Activated CD8-positive, alpha-beta memory T cell treated with anti-CD3 and anti-CD28 coated beads, Interleukin-2, amount 50 U/mL, for 4 hours (primary cell): ENCODE data around the gene ABCB6.
"Not testable (repeated sequence)": the region's sequence is repeated elsewhere in the genome, so short reads cannot be mapped to it uniquely, and the experiment has no call there.

ENCODE experiments used
- DNase-seq: peaks from one replicate; pipeline ENCODE4 v3.0.0-alpha.2; 2020

The ABCB6 gene

GRCh38 chr2:219218732-219219701, at the start of gene ABCB6:
ABCB6 (minus strand) TSS chr2:219218958; CDS start chr2:219218673, 285 bp downstream.
- peak; percentile 89 for DNase-seq

- no peak for DNase-seq
Measured at GRCh38 chr2:219268294-219268693, 49.5 kb upstream of the ABCB6 start.

DNA sequence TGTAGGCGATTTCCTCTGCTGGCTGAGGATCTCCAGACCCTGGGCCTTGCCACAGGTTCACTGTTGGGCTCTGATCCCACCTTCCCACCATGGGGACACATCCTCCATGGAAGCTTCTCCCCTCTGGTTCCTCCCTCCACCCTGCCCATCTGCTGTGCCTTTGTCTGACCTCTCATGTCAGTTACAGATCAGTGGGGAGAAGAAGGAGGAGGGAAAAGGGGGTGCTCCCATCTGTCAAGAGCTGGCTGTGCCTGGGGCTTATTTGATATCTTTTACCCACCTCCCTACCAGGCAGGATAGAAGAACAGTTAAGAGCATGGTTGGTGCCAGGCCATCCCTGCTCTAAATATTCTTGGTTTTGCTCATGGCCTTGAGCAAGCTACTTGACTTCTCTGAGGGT, 48.1 kb upstream of the ABCB6 start:
- no peak for DNase-seq

DNA sequence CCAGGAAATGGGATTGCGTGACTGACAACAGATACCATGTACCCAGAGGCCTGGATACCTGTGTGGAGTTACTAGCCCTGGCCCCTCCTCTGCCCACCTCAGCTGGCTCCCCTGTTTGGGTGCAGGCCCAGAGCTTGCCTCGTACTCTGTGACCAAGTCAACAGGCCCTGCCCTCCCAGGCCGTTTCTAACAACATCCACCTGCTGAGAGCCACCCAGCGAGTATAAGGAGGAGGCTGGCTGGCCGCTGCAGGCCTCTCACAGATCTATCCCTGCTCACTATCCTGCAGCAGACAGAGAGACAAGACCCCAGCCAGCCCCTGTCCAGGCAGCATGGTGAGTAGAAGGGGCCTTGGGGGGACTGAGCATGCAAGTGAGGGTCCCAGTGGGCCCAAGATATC, 47.5 kb upstream of the ABCB6 start:
- no peak for DNase-seq

DNA sequence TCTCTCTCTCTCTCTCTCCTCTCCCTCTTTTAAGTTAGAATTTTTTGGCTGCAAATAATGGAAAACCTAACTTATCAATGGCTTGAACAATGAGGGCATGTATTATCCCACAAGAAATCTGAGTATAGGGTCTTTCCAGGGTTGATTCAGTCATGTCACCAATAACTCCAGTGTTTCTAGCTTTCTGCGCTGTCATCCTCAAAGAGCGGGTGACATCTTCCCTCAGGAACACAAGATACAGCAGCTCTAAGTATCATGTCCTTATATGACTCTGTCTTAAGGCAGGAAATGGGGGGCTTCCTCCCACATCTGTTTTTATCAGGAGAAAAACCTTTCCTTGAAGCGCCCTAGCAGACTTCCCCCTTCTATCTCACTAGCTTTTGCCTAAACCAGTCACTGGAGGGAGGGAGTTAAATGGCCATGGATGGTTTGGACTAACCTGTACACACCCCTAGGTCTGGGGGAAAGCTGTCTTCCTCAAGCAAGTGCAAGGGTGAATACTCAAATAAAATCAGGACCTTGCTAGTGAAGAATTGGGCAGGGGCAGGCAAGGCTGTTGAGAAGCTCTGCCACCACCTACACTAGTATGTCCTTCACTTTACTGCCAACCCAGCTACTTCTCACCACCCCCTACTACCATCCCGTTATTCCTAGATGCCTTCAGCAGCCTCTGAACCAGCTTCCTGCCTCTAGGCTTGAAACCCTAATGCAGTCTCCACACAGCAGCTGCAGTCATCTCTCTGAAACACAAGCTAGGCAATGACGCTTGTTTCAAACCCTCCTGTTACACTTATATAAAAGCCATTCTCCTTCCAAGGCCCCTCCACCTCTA, 42.5 kb upstream of the ABCB6 start:
- DNase-seq, result no peak

DNA sequence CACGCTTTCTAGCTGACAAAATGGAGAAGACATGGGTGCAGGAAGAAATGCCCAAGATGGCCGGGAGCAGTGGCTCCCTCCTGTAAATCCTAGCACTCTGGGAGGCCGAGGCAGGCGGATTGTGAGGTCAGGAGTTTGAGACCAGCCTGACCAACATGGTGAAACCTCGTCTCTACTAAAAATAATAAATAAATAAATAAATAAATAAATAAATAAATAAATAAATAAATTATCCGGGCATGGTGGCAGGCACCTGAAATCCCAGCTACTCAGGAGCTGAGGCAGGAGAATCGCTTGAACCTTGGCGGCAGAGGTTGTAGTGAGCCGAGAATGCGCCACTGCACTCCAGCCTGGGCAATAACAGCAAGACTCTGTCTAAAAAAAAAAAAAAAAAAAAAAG, 40.2 kb upstream of the ABCB6 start:
- DNase-seq, result not testable (repeated sequence)

- peak; percentile 39 for DNase-seq
Measured at GRCh38 chr2:219254590-219255201, 35.9 kb upstream of the ABCB6 start.

DNA sequence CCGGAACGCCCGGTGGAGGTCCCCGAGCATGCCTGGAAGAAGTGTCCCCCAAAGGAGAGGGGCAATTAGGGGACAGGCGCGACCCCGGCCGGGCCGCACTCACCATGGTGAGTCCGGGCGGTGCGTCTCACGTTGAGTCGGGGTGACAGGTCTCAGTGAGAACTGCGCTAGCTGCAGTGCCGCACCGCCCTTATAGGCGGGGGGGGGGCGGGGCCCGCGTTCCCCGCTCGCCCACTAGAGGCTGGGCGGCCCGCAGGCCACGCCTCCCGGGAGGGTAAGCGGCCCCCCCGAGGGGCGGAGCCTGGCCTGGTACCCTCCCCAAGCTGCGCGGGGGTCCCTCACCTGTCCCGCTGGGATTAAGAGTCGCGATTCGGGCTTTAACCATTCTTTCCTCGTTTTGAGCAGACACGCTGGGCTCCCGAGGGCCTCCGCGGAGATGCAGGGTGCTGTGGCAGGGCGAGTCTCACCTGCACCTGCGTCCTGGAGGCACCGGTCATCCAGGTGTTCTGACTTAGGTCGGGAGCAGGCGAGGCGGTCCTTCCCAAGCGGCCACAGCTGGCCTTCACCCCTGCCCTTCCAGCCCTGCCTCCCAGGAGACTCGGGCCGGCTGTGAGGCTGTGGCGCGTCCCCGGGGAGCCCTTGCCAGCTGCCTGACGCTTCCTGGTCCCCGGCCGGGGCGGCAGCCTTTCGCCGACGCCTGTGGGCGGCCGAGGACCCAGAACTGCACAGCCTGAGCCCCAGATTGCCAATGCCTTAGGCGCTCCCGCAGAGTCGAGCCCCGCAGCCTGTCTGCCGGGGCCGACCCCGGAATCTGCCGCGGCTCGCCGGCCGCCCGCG, 35.2 kb upstream of the ABCB6 start, which contains the start of gene TUBA4A:
TSS of gene TUBA4A (minus strand) at position 166 of the 837 bp plus-strand sequence. CDS start at position 106, 60 bp downstream.
- DNase-seq, result peak; percentile 93

GRCh38 chr2:219252900-219253752, 34.4 kb upstream of the ABCB6 start, which contains the start of gene TUBA4B:
TUBA4B (plus strand) TSS chr2:219253243; CDS start chr2:219253408, 165 bp downstream.
- DNase-seq, result peak; percentile 51

- DNase-seq, result peak; percentile 44
Measured at GRCh38 chr2:219252570-219252899, 33.8 kb upstream of the ABCB6 start.

GRCh38 chr2:219252084-219252483, 33.3 kb upstream of the ABCB6 start:
- DNase-seq, result peak; percentile 44

GRCh38 chr2:219251656-219252055, 32.9 kb upstream of the ABCB6 start:
- no peak for DNase-seq

- no peak for DNase-seq
Measured at GRCh38 chr2:219250049-219250781, 31.5 kb upstream of the ABCB6 start.

GRCh38 chr2:219249203-219249980, 30.6 kb upstream of the ABCB6 start:
- DNase-seq, result peak; percentile 46

DNA sequence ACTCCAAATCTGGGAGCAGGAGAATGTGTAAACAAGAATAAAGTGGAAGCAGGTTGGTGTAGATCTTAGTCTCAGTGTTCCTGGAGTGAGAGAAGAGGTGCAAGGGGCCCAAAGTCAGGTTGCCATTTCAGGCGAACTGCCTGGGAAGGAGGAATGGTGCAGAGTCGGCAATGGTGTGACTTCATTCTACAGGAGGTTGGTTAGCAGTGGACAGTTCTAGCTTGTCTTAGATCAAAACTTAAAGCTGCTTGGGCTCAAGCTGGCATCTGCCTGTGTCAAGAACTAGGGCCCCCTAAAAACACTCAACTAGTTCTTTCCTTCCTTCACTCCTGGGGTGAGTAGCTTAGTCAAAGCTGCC, 30.1 kb upstream of the ABCB6 start:
- DNase-seq, result no peak

DNA sequence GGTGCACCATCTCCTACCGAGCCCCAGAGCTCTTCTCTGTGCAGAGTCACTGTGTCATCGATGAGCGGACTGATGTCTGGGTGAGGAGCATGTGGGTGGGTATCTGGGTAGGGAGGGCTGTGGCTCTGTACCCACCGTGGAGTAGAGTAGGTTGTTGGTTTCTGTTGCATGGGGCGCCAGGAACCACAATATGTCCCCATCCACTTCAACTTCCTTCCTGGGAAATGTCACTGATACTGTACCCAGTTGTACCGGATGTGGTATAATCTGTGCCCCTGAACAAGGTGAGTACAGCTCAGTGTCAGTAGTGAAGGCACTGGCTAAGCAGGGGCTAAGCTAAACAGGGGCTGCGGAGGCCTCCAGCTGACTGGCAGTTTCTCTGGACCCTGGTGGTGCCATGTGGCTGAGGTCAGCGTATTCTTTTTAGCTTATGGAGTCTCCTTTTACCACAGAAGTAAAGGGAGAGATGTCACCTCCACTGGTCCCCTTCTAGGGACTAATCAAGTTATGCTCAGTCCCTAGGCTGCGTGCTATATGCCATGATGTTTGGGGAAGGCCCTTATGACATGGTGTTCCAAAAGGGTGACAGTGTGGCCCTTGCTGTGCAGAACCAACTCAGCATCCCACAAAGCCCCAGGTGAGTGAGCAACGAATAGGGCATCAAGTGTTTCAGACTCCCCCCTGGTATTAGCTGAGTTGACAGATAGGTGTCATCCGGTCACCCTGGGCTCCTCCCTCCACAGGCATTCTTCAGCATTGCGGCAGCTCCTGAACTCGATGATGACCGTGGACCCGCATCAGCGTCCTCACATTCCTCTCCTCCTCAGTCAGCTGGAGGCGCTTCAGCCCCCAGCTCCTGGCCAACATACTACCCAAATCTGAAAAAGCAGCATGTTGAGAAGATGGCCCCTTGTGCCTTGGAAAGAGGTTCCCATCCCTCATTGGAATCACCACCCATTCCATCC, 29.2 kb upstream of the ABCB6 start:
- DNase-seq, result peak; percentile 72

DNA sequence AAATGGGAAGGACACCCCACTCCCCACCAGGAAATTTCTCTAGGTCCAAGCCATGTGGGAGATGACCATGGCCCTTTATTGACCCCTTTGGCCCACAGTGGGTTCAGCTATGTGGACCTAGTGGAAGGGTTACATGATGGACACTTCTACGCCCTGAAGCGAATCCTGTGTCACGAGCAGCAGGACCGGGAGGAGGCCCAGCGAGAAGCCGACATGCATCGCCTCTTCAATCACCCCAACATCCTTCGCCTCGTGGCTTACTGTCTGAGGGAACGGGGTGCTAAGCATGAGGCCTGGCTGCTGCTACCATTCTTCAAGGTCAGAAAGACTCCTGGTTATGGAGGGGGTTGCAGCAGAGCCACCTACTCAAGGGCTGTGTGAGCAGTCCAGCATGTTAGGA, 27.8 kb upstream of the ABCB6 start:
- no peak for DNase-seq

DNA sequence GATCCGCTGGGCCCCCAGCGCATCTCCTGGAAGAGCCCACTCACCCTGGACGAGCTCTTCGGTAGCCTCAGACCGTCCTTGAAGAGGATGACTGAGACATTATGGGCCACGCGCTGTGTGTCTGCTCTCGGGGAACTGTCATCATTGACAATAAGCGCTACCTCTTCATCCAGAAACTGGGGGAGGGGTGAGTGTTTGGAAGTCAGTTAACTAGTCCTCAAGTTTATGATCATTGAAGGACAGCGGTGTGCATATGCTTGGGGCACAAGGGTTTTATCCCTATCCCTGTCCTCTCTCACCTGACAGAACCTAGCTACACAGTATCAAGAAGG, 27.1 kb upstream of the ABCB6 start:
- peak; percentile 21 for DNase-seq
